GM21576 (cell line): ENCODE data around the gene SMIM44.
"Not testable (repeated sequence)": the region's sequence is repeated elsewhere in the genome, so short reads cannot be mapped to it uniquely, and the experiment has no call there.

Experiments used
- ATAC-seq: cut with Tn5 transposase; IDR thresholded peaks from one replicate; pipeline ENCODE4 v1.9.1; 2021; ENCODE audit warnings: mild to moderate bottlenecking, moderate library complexity; ENCODE audit not compliant: unreplicated experiment

Gene SMIM44

DNA sequence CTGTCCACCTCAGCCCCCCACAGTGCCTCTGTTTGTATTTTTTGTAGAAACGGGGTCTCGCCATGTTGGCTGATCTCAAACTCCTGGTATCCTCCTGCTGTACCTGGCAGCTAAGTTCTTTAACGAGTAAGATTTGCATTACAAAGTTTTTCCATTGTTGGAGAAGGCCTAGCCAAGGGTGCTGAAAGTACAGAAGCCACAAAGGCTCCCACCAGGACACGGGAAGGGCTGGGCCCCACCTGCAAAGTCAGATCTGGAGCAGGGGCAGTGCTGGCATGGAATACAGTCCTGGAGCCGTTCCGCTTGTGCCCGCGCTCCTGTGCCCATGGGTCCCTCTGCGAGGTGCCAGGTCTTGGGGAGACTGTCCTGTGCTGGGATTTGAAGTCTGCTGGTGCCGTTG is 35.0 kb upstream of the SMIM44 start:
- no peak for ATAC-seq

DNA sequence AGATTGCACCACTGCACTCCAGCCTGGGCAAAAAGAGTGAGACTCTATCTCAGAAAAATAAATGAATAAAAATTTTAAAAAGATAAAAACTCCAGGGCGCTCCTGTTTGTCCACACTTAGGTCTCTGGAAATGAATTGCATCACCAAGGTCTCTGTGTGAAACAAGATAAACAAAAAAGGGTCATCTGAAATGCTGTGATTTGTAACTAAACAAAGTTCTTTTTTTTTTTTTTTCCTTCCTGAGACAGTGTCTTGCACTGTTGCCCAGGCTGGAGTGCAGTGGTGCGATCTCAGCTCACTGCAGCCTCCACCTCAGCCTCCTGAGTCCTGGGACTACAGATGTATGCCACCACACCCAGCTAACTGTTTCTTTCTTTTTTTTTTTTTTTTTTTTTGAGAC is 34.4 kb upstream of the SMIM44 start:
- no peak for ATAC-seq

DNA sequence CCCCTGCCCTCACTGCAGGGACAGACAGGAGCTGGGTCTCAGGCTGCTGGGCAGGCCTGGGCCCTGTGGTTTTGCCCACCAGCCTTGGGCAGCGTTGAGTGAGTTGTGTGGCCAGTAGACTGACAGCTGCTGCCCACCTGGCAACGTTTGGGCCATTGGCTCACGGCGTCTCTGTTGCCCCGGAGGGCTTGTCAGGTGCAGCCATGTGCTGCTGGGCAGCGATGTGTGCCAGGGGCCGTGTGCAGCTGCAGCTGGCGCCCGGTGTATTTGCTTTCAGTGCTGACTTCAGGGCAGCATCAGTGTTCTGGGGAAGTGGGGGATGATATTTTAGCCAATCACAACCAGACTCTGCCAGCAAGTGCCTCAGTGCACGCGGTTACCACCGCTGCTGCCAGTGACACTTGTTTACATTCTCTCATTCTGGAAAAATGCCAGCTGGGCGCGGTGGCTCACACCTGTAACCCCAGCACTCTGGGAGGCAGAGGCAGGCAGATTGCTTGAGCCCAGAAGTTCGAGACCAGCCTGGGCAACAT is 33.5 kb upstream of the SMIM44 start:
- ATAC-seq: no peak

DNA sequence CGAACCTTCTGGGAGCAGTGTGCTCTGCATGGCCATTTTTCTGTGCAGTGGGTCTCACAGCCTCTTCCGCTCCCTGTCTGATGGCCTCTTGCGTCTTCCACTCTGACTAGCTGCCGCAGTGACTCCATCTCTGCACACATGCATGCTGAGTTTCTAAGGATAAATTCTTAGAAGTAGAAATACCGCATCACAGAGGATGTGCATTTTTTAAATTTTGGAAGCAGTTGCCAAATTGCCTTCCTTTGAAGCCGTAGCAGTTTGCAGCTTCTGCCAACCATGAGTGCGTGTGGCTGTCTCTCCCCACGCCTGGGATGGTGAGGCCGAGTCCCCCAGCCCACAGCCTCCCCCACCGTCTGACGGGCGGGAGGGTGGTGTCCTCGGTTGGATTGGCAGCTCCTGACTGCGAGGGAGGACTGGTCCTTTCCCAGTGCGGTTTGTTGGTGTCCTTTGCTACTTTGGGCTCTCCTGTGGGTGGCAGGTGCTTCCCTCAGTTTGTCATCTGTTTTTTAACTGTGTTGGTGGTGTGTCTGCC is 32.7 kb upstream of the SMIM44 start:
- no peak for ATAC-seq

DNA sequence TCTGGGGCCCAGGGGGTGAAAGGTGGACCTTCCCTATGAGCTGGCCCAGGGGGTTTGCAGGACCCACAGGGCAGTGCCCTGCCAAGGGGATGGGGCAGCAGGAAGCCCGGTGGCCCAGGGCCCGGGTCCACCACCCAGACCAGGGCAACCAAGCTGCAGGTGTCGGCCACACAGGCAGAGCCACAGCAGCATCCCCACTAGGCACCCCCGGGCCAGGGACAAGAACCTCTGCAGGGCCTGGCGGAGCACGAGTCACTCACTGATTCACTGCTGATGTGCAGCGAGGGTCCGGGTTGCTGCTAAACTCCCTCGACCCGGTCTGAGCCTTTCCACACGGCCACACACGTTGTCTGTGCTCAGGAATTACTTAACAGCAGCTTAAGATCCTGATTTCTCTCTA is 31.7 kb upstream of the SMIM44 start:
- ATAC-seq: no peak

DNA sequence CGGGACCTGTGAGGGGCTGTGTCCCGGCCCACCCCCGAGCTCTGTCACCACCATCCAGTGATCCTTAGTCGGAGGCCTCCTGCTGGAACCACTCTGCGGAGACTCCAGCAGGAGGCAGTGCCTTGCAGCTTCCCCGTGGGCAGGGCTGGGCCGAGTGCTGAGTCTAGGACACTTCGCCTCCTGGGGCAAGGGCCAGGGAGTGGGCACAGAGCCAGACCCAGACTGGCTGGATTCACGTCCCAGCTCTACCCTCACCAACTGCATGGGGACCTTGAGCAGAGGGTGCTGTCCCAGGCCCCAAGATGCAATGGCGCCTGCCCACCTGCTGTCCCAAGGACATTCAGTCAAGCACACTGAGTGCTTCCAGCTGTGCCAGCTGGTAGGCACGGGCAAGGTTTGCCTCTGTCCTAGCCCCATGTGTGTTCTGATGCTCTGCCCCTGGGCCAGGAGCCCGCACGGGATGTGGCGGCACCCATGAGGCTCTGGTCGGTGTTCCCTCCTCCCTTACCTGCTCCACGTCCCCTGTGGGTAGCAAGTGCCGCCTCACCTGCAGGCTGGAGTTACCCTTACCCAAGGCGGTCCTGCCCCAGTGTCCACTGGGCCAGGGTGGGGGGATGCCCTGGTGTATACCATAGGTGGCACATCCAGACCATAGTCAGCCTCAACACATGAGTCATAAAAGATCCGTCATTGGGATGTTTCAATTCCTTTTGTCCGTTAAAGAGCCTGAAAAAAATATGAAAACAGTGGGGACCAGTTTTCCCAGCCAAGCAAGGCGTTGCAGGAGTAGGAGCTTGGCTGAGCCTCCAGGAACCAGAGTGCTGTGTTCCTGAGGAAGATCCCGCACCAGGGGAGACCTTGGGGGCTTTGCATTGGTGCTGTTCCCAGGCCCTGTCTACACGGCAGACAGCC is 30.2 kb upstream of the SMIM44 start:
- ATAC-seq: no peak

DNA sequence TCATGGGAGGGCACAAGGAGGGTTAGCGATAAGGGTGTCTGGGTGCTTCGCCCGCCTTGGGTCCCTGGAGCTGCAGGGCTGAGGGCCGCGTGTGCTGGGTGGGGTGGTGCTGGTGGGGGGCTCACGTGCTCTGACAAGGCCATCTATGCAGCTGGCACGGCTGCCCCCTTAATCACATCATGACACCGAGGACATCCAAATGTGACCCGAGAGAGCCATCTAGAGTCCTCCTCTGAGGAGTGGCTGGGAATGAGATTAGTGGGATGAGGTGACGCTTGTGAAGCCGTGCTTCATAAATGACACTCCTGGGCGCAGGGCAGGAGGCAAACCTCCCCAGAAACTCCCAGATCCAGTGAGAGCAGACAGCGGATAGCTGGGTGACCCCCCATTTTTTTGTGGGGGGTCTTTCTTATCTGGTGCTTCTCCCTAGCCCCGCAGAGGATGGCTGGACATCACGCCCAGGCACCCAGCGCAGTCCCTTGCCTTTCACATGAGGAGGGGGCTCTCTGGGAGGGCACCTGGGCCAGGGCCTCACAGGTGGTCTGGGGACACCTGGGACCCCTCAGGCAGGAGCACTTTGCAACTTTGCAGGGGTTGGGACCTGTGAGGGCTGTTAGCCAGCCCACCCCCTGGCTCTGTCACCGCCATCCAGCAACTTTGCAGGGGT is 29.5 kb upstream of the SMIM44 start:
- ATAC-seq: no peak

DNA sequence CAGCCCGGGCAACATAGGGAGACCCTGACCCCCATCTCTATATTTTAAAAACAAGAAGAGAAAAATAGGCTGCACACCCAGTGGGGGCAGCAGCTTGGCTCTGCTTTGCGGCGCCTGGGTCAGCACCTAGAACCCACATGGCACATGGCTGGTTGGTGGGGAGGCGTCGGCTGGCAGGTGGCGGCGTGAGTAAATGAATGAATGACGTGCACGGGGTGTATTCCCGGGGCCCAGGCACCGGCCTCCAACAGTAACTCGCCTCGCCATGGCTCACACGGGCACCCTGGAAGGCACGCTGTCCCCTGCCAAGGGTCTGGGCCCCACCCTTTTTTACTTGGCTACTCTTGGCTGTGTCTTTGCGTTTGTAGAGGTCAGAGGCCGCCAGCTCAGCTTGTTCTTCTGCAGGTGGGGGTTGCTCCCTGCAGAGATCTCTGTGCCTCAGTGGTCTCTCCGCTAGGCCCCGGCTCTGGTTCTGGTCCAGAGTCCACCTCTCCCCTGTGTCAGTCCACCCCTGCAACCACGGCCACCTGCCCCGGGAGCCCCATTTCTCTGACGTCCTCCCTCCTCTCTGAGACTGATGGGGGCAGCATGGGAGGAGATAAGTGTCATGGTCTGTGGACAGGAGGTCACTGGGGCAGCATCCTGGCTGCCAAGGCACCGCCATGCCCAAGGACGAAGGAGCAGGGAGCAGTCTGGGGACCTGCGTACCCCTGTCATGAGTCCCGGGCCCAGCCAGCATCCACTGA is 28.4 kb upstream of the SMIM44 start:
- ATAC-seq: no peak

DNA sequence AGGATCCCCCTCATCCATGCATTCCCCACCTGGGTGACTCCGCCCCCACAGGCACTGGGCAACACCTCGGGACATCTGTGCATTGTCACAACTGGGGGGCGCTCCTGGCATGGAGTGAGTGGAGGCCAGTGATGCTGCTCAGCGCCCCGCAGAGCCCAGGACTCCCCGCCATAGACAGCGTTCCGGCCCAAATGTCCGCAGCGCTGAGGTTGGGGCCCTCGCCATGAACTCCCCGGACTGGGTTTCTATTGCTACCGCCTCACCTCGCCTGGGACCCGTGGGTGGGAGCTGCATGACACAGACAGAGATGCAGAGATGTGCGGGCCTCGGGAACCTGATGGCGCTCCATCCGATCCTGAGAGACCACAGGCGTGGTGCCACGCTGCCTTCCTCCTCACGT is 27.5 kb upstream of the SMIM44 start:
- no peak for ATAC-seq

DNA sequence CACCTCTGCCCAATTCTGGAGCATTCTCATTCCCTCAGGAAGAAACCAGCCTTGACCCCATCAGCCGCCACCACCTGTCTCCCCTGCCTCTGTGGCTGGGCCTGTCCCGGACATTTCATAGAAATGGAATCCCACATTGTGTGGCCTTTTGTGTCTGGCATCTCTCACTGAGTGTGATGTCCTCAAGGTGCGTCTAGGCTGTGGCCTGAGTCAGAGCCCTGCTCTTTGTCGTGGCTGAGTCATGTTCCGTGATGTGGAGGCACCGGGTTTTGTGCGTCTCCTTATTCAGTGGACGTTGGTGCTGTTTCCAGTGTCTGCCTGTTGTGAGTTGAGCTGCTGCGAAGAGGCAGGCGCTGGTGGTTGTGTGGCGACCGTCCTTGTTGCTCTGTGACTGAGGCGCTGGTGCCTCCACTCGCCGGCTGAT is 26.3 kb upstream of the SMIM44 start:
- no peak for ATAC-seq

DNA sequence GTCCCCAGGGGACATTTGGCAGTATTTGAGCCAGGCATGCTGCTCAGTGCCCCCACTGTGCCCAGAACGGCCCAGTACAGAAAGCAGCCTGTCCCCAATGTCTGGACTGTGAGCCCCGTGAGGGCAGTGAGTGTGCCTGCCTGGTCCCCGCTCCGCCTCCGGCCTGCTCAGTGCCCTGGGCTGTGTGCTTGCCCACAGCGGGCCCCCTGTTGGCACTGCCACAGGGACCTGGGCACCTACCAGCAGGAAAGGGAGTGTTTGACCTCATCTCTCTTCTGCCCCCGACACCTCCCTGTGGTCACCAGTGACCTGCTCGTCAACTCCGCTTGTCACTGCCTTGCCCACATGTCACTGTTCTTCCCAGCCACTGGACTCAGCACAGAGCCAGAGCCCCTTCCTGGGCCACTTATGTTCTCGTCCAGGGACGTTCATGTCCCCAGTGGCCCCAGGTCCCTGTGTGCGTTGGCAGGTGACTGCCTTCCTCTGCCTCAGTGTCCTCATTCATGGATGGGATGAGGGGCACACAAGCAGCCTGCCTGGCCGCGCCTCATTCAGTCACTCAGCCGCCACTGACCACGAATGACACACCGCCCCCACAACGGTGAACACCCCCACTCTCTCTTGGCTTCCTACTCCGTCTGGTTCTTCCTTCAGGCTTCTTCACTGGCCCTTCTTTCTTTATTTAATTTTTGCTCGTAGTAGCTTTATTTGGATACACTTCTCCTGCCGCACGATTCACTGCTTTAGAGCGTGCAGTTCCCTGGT is 25.7 kb upstream of the SMIM44 start:
- ATAC-seq: no peak

DNA sequence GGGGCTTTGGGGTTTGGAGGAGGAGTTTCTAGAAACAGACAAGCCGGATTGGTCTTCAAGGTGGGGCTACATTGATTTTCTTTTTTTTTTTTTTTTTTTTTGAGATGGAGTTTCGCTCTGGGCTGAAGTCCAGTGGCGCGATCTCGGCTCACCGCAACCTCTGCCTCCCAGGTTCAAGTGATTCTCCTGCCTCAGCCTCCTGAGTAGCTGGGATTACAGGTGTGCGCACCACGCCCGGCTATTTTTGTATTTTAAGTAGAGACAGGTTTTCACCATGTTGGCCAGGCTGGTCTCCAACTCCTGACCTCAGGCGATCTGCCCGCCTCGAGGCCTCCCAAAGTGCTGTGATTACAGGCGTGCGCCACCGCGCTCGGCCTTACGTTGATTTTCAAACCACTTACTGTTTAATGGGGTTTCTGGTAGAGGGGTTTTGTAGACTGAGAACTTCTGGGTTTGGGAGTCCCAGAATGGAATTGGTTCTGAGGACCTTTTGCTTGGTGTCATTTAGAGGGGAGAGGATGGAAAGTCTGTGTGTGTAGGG is 24.9 kb upstream of the SMIM44 start:
- ATAC-seq: not testable (repeated sequence)

DNA sequence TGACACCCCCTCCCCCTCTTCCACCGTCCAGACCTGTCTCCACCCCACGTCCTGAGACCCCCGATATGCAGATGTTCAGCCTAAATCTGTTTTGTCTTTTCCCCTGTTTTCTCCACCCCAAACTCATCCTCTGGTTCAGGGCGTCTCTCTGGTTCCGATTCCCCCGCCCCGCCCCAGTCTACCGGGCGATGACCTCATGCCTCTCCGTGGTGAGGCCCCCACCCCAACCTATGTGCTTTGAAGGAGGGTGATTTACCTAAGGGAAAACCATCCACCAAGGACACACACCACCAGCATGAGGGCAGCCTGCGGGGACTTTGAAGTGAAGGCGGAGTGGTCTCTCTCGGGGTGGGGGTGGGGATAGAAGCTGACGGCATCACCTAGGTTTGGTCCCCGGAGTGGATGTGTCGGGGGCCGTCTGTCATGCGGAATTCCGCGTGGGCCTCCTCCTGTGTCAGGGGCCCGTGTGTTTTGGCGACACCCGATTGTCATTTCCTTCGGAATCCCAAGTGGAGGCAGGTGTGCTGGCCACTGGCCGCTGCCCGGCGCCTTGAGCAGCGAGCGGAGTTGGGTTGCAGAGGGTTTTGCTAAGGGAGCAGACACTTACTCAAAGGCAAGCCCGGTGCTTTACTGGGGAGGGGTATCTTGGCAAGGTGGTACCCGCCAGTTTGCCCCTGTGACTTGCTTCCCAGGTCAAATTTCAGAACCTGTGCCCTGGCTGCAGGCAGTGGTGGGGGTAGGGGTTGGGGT is 24.3 kb upstream of the SMIM44 start:
- no peak for ATAC-seq

DNA sequence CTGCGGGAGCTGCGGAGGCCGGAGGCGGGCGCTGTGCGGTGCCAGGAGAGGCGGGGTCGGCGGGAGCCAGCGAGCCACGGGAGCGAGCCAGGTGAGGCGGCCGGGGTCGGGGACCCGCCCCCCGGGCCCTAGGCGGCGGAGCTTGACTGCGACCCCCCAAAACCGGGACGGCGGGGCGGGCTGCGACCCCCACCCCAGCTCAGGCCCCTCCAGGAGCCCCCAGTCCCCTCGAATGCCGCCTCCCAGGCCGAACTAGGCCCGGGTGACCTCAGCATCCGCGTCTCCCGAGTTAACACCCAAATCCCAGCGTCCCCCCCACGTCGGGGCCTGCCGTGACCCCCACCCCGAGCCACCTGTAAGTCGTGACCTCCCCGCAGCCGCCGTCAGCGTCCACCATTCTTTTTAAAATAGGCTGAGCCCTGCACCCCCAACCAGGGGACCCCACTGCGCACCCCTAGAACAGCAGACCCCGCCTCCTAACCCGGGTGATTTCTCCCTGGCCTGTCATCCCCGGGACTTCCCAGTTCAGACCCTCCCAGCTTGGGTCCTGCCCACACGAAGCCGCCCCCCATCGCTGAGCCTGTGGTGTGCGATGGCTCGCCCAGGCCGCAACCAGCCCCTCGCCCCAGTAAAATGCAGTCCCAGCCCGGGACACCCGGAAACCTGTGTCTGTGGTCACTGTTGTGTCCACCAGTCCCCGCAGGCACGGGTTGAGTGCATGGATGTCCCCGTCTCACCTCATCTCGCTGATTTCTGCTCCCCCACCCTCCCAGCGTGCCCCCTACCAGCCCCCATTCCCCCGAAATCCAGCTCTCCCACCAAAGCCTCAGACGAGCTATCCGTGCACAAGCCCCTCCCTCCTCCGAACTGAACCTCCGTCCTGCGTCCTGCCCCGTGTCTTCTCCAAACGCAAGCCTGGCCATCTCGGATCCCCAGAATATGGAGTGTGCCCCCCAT is 23.4 kb upstream of the SMIM44 start:
- peak; percentile 23 for ATAC-seq

DNA sequence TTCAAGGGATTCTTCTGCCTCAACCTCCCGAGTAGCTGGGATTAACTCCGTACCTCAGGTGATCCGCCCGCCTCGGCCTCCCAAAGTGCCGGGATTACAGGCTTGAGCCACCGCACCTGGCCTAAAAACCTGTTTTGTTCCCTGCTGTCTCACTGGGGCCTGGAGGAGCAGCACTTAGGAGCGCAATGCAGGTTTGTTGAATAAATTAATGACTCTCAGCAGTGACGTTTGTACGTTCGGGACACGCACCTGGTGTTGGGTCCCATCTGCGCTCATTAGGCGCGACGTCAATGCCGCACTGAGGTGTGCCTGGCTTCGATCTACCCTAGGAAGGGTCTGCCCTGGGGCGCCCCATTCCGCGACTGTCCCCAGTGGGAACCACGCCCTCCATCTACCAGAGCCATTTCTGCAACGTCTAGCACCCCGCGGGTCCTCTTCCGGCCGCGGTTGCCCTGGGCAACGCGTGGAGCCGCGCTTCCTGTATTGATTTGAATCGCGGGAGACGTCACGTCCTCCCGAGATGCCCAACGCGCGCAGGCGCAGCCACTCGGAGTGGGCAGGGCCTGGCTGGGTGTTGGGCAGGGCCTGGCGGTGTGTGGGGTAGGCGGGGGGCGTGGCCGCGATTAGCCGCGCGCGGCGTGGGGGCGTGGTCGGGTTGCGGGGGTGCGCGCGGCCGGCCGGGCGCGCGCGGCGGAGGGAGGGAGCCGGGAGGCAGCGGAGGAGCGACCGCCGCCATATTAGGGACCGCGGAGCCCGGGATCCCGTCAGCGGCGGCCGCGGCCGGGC is 22.6 kb upstream of the SMIM44 start, which contains the start of gene FZR1:
FZR1 (plus strand) TSS at position 714 of the 786 bp plus-strand sequence. CDS start 16,679 bp downstream, outside the sequence.
- peak; percentile 84 for ATAC-seq

DNA sequence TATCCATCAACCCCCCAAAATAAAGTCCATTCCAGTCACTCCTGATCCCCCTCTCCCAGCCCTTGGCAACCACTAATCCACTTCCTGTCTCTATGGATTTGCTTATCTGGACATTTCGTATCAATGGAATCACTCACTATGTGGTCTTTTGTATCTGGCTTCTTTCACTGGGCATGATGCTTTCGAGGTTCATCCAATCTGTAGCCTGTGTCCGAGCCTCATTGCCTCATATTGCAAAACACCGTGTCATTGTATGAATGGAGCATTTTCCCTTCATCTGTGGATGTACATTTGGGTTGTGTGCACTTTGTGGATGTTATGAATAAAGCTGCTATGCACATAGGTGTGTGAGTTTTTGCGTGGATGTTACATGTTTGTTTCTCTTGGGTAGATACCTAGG is 21.5 kb upstream of the SMIM44 start:
- no peak for ATAC-seq

DNA sequence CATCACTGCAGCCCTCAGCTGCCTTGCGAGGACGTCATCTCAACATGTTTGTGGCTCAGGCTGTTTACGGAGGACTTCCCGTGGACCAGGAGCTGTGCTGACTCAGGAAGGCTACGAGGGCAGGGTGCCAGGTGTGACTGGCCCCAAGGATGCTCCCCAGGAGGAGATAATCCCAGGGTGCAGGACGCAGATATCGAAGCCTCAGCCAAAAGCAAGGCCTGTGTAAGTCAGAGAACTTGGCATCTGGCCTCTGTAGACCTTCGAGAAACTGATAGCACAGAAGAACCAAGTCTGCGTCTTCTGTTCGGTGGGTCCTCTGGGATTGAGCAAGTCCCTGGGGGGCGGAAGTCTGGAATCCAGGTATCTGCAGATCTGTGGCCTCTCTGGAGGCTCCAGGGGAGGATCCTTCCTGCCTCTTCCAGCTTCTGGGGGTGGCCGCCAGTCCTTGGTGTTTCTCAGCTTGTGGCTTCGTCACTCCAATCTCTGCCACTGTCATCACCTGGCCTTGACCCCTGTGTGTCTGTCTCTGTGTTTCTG is 19.9 kb upstream of the SMIM44 start:
- ATAC-seq: no peak
